ENCODE results near the gene P3H2.

- TF ChIP-seq CTCF (IDR thresholded peaks at IDR 0.05) = no peak
- no peak for TF ChIP-seq POLR2A (IDR thresholded peaks at IDR 0.05)
Observed at GRCh38 chr3:189908646-189909045, 212.1 kb downstream of the P3H2 start.
